Activated CD8-positive, alpha-beta memory T cell treated with anti-CD3 and anti-CD28 coated beads, Interleukin-2, amount 10 ng/mL, durations not matched to agents 7 days and 5 days (primary cell): ENCODE results near the gene PPP1R12B. TPM values are rescaled to one million over a fixed set of nuclear protein-coding genes. Genes with fewer than 3 reads are reported as not detected.
"Not testable (repeated sequence)": the region's sequence is repeated elsewhere in the genome, so short reads cannot be mapped to it uniquely, and the experiment has no call there.

Experiments used
- ATAC-seq: fragments of 150-1000 bp; cut with Tn5 transposase; one replicate; pipeline ENCODE4 v1.10.0; 2021; ENCODE audit warnings: moderate library complexity
- CTCF ChIA-PET: fragments of 350-600 bp; sonication (Branson Sonifier 250); formaldehyde crosslinking; loops from one replicate; lab custom pipeline; 2021; ENCODE audit warnings: antibody characterized with exemption; lab: Charles Lee
- DNase-seq: peaks from one replicate; pipeline ENCODE4 v3.0.0-alpha.2; 2020
- H3K27ac Mint-ChIP-seq: one replicate; pipeline ENCODE4 v1.8.0; 2021; ENCODE audit warnings: mild to moderate bottlenecking, mixed read lengths
- H3K27me3 Mint-ChIP-seq: one replicate; pipeline ENCODE4 v1.8.0; 2021; ENCODE audit warnings: mixed read lengths
- H3K36me3 Mint-ChIP-seq: one replicate; pipeline ENCODE4 v1.8.0; 2021; ENCODE audit warnings: mild to moderate bottlenecking, mixed read lengths
- H3K4me1 Mint-ChIP-seq: one replicate; pipeline ENCODE4 v1.8.0; 2021; ENCODE audit warnings: mixed read lengths
- H3K4me3 Mint-ChIP-seq: one replicate; pipeline ENCODE4 v1.8.0; 2021; ENCODE audit warnings: mild to moderate bottlenecking, moderate library complexity, mixed read lengths
- H3K9me3 Mint-ChIP-seq: one replicate; pipeline ENCODE4 v1.8.0; 2022; ENCODE audit warnings: low read depth, mixed read lengths
- total RNA-seq, 2 experiments: library from RNA; stranded (reverse); gene quantifications; one replicate each; pipeline ENCODE4 v1.2.3, GENCODE V29; 2021

The PPP1R12B gene
- total RNA-seq, 2 experiments from 2014 or later: 20.3 to 34.2 TPM

DNA sequence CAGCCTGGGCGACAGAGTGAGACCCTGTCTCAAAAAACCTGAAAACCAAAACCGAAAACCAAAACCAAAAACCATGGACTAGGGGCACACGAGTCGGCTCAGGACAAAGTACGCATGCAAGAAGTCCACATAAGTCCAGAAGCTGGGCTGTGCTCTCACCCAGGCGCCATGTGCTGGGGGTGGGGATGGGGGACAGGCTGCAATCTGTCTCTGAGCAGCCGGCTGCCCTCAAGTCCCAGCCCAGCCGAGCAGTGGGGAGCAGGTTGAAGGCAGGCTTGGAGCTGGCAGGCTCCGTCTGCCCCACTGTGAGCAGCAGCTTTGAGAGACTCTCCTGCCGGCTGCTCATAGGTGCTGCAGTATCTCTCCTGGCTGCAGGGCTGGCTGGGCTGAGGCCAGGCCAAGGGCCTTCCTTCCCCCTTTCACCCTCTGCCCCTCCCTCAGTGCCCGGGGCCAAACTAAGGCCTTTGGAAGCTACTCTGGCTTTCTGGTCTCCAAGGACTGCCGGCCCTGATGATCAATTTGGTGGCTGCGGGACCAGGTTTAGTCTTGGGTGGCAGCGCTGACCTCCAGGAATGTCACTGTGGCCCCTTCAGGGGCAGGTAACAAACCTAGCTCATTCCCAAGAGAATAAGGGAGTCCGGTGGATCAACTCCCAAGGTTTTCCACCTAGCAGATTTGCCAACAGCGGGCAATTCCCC is 289.0 kb downstream of the PPP1R12B start:
- ATAC-seq, H3K9me3 Mint-ChIP-seq, DNase-seq, H3K27ac Mint-ChIP-seq, H3K4me1 Mint-ChIP-seq, H3K36me3 Mint-ChIP-seq, H3K4me3 Mint-ChIP-seq: not testable (repeated sequence)
- peaks cover 85% of the 10 kb centered on the region for H3K27me3 Mint-ChIP-seq
- CTCF ChIA-PET: interaction anchor here (0.7 to 1.1 kb wide), 2 partner anchors 66 to 296 kb away, joined by 3 read pairs; partner anchors contain the start of gene UBE2T

DNA sequence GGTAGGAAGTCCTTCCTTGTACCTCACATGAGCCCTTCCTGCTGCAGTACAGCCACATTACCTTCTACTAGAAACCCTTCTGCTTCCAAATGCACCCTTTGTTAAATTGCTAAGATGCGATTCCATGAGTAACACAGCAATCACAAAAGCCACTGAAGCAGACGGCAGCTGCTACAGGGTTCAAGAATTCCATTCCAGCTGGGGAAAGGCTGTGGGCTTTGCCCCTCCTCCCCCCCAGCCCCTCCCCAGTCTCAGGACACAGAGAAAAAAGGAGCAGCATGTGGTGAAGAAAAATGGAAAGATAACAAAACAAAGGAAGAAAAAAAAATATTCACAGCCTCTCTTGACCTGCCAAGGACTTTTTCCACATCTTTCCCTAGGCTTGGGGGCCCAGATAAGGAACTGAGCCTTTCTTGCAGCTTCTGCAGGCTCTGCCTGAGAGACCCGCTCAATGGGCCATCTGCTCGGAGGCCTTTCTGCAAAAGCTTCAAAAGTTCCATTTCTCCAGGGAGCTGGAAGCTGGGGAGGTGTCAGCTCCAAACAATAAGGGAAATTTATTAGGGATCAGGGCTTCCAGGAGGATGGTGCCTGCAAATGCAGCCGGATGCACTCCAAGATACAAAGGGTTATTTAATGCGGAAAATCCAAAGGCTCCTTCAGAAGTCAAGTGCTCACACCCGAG is 289.7 kb downstream of the PPP1R12B start:
- CTCF ChIA-PET: interaction anchor here (1.1 kb wide), 1 partner anchor 66 kb away, joined by 3 read pairs; no protein-coding TSS in a partner anchor
- no peaks in the 10 kb centered on the region for H3K9me3 Mint-ChIP-seq
- no peak overlapping the region for H3K4me3 Mint-ChIP-seq
- no peak overlapping the region for H3K27ac Mint-ChIP-seq
- no peaks in the 10 kb centered on the region for H3K36me3 Mint-ChIP-seq
- peaks cover 2% of the 10 kb centered on the region for H3K4me1 Mint-ChIP-seq
- no peak for DNase-seq
- H3K27me3 Mint-ChIP-seq: peaks cover 85% of the 10 kb centered on the region
- ATAC-seq: no peak

DNA sequence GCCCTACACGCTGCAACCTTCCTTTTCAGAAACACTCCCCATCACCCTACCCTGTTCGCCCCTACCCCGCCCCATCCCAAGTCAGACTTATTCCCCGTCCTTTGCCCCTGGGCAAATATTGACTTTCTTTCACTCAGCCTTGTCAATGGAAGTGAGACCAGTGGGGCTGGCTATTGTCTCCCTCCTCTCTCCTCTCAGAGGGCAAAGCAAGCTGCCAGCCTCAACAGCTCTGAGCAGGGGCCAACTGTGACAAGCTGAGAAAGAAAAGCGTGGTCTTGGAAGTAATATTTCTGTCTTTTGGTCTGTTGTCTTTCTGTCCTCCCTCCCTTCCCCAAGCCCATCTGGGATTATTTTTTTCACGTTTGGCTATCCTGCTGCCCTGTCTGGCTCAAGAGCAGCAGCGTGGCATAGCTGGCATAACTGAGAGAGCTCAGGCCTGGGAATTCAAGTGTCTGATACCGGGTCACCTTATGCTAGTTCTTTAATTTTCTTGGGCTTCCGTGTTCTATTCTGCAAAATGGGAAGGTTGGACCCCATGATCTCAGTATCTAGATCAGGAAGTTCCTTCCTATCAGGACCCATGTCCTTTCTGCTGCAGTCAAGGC is 290.3 kb downstream of the PPP1R12B start:
- H3K4me1 Mint-ChIP-seq, H3K9me3 Mint-ChIP-seq, H3K27ac Mint-ChIP-seq, H3K36me3 Mint-ChIP-seq, DNase-seq, ATAC-seq, CTCF ChIA-PET, H3K4me3 Mint-ChIP-seq: not testable (repeated sequence)
- peaks cover 86% of the 10 kb centered on the region for H3K27me3 Mint-ChIP-seq

DNA sequence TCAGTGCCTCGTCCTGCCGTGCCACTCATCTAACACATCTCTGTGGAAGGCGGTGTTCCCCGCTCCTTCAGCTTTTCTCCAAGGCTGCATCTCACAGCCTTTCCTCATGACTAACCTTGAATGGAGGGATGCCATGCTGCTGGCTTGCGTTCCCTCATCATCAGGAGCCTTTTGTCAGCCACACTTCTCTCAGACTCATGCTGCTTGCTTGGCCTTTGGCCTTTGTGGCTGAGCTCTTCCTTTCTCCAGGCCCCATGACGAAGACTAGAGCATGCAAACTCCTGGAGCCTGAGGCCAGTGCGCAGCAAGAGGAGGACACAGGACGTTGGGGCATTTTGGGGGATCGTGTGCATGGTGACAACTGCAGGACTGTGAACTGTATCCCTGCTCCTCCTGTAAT is 291.0 kb downstream of the PPP1R12B start:
- no peak for DNase-seq
- peaks cover 2% of the 10 kb centered on the region for H3K4me1 Mint-ChIP-seq
- no peak for ATAC-seq
- no peak overlapping the region for H3K27ac Mint-ChIP-seq
- H3K27me3 Mint-ChIP-seq: peaks cover 89% of the 10 kb centered on the region
- CTCF ChIA-PET: no interaction called here
- no peaks in the 10 kb centered on the region for H3K36me3 Mint-ChIP-seq
- no peak overlapping the region for H3K4me3 Mint-ChIP-seq
- no peaks in the 10 kb centered on the region for H3K9me3 Mint-ChIP-seq

DNA sequence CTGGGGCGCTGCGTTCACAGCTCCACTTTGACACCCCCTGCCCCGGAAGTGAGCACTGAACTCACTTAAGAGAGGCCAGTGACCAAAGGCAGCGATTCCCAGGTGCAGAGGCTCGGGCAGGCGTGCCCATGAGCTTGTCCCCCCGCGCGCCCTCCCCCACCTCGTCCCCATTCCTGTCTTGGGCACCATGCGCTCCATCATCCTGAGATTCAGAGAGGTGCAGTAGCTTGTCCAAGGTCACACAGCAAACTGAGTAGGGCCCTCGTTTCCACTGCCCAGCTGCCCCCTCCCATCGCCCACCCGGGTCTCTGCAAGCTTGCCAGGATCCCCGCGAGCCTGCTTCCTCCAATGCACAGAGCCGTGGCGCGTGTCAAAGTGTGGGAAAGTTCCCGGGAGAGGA is 293.7 kb downstream of the PPP1R12B start:
- no peaks in the 10 kb centered on the region for H3K36me3 Mint-ChIP-seq

More for the DNA sequence above, 293.7 kb downstream of the PPP1R12B start:
- H3K27ac Mint-ChIP-seq: no peak overlapping the region
- H3K4me3 Mint-ChIP-seq: no peak overlapping the region
- H3K27me3 Mint-ChIP-seq: peaks cover 94% of the 10 kb centered on the region
- H3K4me1 Mint-ChIP-seq: peaks cover 2% of the 10 kb centered on the region
- DNase-seq (no peak), ATAC-seq (no peak)
- CTCF ChIA-PET: no interaction called here
- H3K9me3 Mint-ChIP-seq: no peaks in the 10 kb centered on the region

Other genes starting within 250 kb of the PPP1R12B start
- gene GPR37L1, start 225.8 kb upstream of the PPP1R12B start, total RNA-seq: not detected
- 10 to 100 TPM; 50.0 to 68.9 TPM for gene ARL8A, start 204.0 kb upstream of the PPP1R12B start, total RNA-seq
- gene PTPN7, start 188.1 kb upstream of the PPP1R12B start, total RNA-seq: 100 to 1,000 TPM; 228 to 410 TPM
- gene LGR6, start 154.9 kb upstream of the PPP1R12B start, total RNA-seq: under 1 TPM in 1 of 2 experiments, not detected in 1; 0.26 TPM
- 10 to 100 TPM; 77.3 to 86.0 TPM for gene UBE2T, start 6.8 kb upstream of the PPP1R12B start, total RNA-seq